Stimulated activated CD4-positive, alpha-beta T cell treated with anti-CD3 and anti-CD28 coated beads, Interleukin-1b, Interleukin-23, amount 100 ng/mL, for 4 hours (primary cell): Measurements from ENCODE around the gene FAM89A.
"Not testable (repeated sequence)": the region's sequence is repeated elsewhere in the genome, so short reads cannot be mapped to it uniquely, and the experiment has no call there.

Experiments used
- DNase-seq, 2 donors: peaks; one replicate each; pipeline ENCODE4 v3.0.0-alpha.2; 2020; ENCODE audit warnings: low read depth in 2 of 2

FAM89A gene

GRCh38 chr1:230992100-230992774 is 47.8 kb downstream of the FAM89A start:
- DNase-seq: no peak

DNA sequence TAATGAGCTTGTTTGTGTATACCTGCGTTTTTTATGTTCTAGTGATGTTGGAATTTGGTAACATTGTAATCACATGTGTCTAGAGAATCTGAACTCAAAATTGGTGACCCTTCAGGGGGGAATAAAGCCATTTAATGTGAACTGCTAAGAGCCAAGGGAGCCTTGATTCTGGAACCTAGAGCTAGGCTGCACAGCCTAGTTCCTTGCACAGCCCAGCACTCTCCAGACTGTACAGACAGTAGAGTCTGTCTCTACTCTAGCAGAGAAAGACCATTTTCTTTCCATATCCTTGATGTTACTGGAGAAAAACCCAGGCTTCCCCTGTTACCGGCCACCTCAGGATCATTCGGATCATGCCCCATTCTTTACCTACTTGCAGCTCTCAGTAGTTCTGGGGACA is 52.6 kb downstream of the FAM89A start:
- DNase-seq: no peak

GRCh38 chr1:230986976-230987375 is 53.1 kb downstream of the FAM89A start:
- DNase-seq: no peak

DNA sequence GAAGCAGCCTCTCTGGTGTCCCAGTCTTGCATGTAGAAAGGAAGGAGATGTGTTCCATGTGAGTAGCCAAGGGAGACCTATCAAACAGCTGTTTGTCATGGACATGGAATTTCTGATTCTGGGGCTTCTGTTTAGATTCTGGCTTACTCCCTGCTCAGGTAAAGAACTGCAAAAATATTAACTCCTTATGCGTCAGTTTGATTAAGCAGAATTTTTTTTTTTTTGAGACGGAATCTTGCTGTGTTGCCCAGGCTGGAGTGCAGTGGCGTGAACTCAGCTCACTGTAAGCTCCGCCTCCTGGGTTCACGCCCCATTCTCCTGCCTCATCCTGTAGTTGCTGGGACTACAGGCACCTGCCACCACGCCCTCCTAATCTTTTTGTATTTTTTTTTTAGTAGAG is 54.3 kb downstream of the FAM89A start:
- DNase-seq: no peak

- not testable (repeated sequence) for DNase-seq
Observed at GRCh38 chr1:230984622-230985515, 55.2 kb downstream of the FAM89A start.

- no peak for DNase-seq
Observed at GRCh38 chr1:230983811-230984210, 56.2 kb downstream of the FAM89A start.

GRCh38 chr1:230982696-230983095 is 57.4 kb downstream of the FAM89A start:
- no peak for DNase-seq

DNA sequence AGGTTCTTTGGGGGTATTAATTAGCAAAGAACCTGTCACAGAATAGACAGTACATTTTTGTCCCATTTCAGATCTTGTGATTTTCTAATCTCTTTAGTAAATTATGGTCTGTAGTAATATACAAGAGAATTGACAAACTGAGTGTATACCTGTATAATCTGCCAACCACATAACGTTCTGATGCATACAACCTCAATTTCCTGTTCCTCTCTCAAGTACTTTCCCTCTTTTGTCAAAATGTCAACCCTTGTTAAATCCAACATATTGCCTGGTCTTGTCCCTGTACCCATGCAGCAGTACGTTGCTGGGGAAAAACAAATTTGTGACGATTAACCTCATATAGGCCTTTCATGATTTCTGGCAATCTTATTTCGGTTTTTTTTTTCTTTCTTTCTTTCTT is 60.1 kb downstream of the FAM89A start:
- DNase-seq: no peak

DNA sequence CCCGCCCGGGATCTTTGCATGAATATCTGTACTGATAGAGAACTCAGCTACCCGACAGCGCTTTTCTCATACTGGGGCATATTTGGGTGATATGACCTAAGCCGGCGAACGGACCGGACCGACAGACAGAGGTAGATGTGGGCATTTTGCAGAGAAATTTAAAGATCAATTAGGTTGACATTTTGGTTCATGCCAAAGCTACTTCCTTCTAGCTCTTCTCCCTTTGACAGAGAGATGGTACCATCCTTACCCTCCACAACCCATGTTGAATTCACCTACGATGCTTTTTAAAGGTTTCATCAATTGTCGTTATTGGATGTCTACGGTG is 60.7 kb downstream of the FAM89A start:
- DNase-seq: no peak

DNA sequence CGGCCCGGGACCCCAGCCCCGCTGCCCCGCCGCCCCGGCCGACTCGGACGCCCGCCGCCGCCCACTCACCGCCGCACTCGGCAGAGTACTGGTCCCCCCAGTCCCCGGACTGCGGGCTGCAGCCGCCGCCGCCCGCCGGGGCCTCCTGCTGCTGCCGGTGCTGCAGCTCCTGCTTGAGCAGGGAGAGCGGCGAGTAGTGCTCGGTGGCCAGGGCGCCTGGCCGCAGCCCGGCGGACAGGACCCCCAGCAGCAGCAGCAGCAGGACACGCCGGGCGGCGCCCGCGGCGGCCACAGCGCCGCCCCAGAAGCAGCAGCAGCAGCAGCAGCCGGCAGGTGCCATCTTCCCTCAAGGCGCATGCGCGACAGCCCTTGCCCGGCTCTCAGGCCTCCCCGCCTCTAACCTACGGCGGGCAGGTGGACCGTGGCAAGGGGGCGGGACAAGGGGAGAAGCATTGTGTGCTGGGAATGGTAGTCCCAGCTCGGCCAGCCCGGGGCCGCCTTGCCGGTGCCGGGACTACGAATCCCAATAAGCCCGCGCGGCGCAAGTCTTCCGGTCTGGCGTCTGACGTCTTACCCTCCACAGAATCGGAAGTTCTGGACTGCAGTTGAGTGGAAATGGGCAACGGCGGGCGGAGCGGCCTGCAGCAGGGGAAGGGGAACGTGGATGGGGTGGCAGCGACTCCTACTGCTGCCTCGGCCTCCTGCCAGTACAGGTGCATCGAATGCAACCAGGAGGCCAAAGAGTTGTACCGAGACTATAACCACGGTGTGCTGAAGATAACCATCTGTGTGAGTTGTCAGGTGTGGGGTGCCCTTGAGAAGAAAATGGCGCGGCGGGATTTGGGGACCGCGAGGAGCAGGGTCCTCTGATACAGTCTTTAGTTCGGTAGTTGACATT is 61.3 kb downstream of the FAM89A start, which contains the start of the genes ARV1 and TTC13:
Gene ARV1, plus strand, starts transcription at position 604 of the 898 bp plus-strand sequence. Its CDS starts 12 bp downstream, at position 616.
Gene TTC13, minus strand, starts transcription at position 371 of the 898 bp plus-strand sequence. Its CDS starts 31 bp downstream, at position 340.
- peak; percentile 86 to 95 for DNase-seq

DNA sequence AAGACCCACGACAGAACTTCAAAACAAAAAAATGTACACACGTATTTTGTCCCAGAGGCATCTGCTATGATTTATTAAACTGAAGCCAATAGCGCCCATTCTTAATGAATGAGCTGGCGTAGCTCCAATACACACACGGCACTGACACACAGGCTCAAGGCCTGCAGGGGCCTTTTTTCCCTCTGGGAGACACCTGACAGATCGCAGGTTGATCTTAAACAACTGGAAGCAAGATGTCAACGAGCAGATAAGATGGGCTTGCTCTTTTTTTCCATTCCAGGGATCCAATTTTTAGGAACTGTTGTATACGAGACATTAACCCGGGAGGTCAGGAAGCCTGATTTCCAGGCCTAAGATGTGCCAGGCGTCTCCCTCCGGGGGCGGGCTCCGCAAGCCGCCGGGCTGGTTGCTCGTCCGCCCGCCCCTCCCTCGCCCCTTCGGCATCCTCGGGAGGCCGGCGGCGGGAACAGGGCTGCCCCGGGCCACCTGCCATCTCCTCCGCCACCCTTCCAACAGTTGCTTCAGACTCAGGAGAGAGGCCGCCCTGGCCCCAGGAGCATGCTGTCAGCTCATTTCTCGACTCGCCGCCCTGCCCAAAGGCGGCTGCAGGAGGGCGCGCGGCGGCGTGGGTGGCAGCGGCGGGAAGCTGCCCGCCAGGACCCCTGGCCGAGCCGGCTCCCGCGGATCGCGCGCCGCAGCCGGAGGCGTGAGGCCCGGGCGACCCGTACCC is 62.1 kb downstream of the FAM89A start:
- peak in 1 of 2 donors; percentile 31 for DNase-seq

DNA sequence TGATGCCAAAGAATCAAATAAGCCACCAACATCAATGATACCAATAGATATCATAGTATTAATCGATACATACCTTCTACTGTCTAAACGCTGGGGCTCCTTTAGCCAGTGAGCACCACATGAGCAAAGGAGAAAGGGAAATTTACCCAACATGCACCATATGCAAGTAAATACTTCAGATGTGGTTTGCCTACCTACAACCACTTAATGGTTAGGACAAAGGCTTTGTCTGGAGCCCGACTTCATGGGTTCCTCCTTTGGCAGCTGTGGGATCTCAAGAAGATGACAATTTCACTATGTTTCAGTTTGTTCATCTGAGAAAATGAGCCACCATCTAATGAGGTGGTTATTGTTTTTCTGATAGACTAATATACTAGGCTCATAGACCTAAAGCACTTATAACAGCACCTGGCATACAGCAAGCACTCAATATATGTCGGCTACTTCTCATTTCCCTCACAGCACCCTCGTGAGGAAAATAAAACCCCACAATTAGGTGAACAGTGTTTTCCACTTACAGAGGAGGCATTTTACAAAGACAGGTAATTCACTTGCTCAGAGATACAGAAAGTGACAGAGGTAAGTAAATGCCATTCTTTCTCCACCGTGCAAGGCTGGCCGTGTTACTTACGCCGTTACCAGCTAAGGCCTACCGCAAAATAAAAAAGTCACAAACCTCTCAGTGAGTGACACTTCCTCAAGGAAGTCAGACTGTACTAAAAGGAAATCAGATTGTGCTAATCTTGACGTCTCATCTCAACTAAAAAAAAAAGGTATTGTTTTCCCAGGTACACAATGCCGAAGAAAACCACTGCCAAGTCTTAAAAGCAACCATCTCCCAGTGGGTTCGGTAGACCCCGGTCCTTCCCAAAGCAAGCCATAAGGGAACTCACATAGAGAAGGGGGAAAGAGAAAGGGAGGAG is 63.0 kb downstream of the FAM89A start:
- DNase-seq: no peak

GRCh38 chr1:230976360-230976759 is 63.7 kb downstream of the FAM89A start:
- no peak for DNase-seq

GRCh38 chr1:230975636-230976035 is 64.4 kb downstream of the FAM89A start:
- no peak for DNase-seq

DNA sequence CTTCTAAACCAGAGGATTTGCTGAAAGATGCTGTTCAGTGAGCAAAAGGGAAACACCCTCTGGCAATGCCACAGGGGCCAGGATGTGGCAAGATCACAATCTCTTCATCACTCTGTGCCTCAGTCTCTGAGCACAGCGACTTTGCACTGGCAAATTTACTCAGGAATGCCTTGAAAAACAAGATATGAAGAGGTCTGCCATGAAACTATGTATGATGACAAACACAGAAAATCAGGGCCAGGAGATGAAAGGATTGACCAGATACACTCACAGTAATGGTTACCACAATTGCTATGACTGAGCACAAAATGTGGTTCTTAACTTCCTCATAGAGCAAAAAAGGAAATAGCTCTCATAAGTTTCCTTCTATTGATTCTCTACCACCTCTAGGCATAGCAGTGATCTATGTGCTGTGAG is 67.2 kb downstream of the FAM89A start:
- peak in 1 of 2 donors; percentile 6 for DNase-seq

DNA sequence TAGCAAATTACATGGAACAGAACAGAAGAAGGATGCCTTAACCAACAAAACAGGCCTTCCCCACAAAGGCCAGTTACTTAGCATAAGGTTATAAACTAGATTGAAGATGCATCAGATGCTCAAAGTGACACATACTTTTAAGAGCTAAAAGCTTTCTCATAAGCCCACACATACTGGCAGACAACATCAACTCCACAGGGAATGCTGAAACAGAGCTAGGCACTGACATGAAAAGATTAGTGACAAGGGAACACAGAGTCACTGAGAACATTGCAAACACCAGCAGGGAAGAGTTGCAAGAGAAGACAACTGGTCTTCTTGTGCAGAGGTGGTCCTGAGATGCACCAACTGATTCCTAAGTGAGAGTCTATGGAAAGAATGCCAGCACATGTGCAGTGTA is 68.3 kb downstream of the FAM89A start:
- no peak for DNase-seq

DNA sequence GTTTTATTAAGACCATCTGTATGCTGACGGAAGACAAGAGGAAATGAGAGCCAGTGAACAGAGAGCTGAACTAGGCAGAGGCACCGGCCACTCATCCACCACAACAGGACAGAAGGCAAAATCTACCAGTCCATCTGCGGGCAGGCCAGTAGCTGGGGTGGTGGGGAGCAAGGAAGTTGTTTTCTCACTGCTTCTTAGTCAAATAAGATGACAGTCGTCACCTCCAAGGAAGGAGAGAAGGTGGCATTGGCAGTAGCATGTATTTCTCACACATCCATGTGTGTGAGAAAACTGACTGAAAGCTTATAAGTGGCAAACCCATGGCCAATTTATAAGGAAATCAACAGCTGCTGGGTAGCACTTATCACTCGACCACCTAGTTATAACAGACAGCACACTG is 69.6 kb downstream of the FAM89A start:
- DNase-seq: no peak
